LNCaP clone FGC (cell line): ENCODE data around the gene COMMD7.
A peak's percentile ranks its signal among the peaks of the same experiment; 100 is the strongest.

Source experiments
- DNase-seq: peaks from one replicate; pipeline ENCODE4 v3.0.0-alpha.2; 2011; ENCODE audit warnings: low read depth
- H3K4me3 ChIP-seq: 2 replicates; pipeline ENCODE4 v1.5.1; 2011; ENCODE audit warnings: mild to moderate bottlenecking, low read depth, low read length, control low read depth
- CTCF ChIP-seq: IDR thresholded peaks from 2 replicates; pipeline ENCODE4 v1.5.1; 2012; ENCODE audit warnings: mild to moderate bottlenecking; ENCODE audit not compliant: control insufficient read depth, insufficient read depth; ENCODE audit errors: extremely low read depth

COMMD7 gene

GRCh38 chr20:32743237-32744112 lies at the start of gene COMMD7:
COMMD7 (minus strand) TSS chr20:32743467; CDS start chr20:32743391, 76 bp downstream.
- TF ChIP-seq CTCF = no peak
- peak; percentile 63 for DNase-seq
- peak within 1 kb of the TSS; percentile 66 for H3K4me3 ChIP-seq

GRCh38 chr20:32792731-32793458 lies 49.6 kb upstream of the COMMD7 start:
- no peak for TF ChIP-seq CTCF
- H3K4me3 ChIP-seq = no peak overlapping the region
- no peak for DNase-seq

DNA sequence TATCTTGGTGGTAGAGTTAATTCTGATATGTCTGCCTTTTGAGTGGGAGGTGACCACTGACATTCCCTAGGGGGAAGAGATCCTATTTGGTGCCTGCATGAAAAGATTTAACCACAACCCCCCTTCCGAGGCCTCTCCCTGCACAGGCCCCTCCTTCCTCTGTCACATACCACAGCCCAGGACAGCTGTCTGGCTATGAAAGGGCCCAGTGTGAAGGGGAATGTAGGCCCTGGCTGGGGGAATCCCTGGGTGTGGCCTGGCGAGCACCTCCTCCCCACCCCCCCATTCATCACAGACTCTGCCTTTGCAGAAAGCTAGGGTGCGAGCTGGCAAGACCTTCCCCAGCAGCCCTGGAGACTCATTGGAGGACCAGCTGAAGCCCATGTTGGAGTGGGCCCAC lies 49.0 kb upstream of the COMMD7 start:
- no peak for DNase-seq
- TF ChIP-seq CTCF = no peak
- H3K4me3 ChIP-seq = no peak overlapping the region

GRCh38 chr20:32790751-32791057 lies 47.4 kb upstream of the COMMD7 start:
- TF ChIP-seq CTCF = no peak
- no peak overlapping the region for H3K4me3 ChIP-seq
- no peak for DNase-seq

- DNase-seq = peak; percentile 21
- TF ChIP-seq CTCF = peak; percentile 99
These were observed 46.9 kb upstream of the COMMD7 start for GRCh38 chr20:32789896-32790750.

GRCh38 chr20:32787168-32787567 lies 43.9 kb upstream of the COMMD7 start:
- DNase-seq = no peak
- H3K4me3 ChIP-seq = no peak overlapping the region
- TF ChIP-seq CTCF = no peak

More at GRCh38 chr20:32789896-32790750, 46.9 kb upstream of the COMMD7 start:
- no peak overlapping the region for H3K4me3 ChIP-seq
